HG03558 (cell line): ENCODE data around the gene ZNF613.

Experiments
- ATAC-seq: cut with Tn5 transposase; IDR thresholded peaks from one replicate; pipeline ENCODE4 v1.9.1; 2021; ENCODE audit warnings: moderate number of reproducible peaks; ENCODE audit not compliant: unreplicated experiment; ENCODE audit errors: extremely low read depth

Gene ZNF613

DNA sequence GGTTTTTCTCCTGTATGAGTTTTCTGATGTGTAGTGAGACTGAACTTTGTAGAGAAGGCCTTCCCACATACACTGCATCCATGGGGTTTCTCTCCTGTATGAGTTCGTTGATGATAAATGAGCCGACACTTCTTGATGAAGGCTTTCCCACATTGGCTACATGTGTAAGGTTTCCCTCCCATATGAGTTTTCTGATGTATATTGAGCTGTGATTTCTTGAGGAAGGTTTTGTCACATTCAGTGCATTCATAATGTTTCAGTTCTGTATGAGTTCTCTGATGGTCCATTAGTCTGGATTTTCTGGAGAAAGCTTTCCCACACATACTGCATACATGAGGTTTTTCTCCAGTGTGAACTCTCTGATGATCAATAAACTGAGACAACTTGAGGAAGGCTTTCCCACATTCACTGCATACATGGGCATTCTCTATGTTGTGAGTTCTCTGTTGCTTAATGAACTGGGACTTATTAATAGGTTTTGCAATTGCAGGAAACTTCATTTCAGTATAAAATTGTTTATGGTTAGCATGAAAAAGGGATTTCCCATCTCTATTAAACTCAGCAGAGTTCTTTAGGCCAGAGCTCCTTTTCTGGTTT lies 66.9 kb downstream of the ZNF613 start:
- no peak for ATAC-seq
